ENCODE measurements around the gene EDDM3A. TPM values are rescaled to one million over a fixed set of nuclear protein-coding genes. Genes with fewer than 3 reads are reported as not detected.
"Not testable (repeated sequence)": the region's sequence is repeated elsewhere in the genome, so short reads cannot be mapped to it uniquely, and the experiment has no call there.

The EDDM3A gene
- polyA plus RNA-seq, 1 of the 3 experiments (the other 2 are of a cell fraction): not detected

GRCh38 chr14:20734430-20734806, 11.3 kb upstream of the EDDM3A start:
- Histone ChIP-seq H3K9me2 (no peaks in the 10 kb centered on the region), H3K4me2 (no peak overlapping the region), H3K4me1 (ENCODE audit: control insufficient read depth in 1 of 2, insufficient read depth in 2 of 2, low read depth in 1 of 2, low read length in 1 of 2) (no peaks in the 10 kb centered on the region), H3K79me2 (ENCODE audit: insufficient read depth) (no peaks in the 10 kb centered on the region), H3K27ac (ENCODE audit: low read depth in 2 of 2, low read length in 1 of 2) (no peak overlapping the region), H3F3A (replicated peaks; ENCODE audit: insufficient read depth) (no peaks in the 10 kb centered on the region), H3K9me3 (no peaks in the 10 kb centered on the region), H3K4me3 (ENCODE audit: low read depth in 2 of 2, low read length in 1 of 2) (no peak overlapping the region), H3K27me3 (ENCODE audit: insufficient read depth) (peaks cover 7% of the 10 kb centered on the region; the same call in 1 of the 2 replicates), H2AFZ (ENCODE audit: low read depth) (no peak overlapping the region), H4K20me1 (ENCODE audit: insufficient read depth) (no peaks in the 10 kb centered on the region), H3K9ac (no peak overlapping the region), H3K36me3 (replicated peaks in 1 of 2; ENCODE audit: control insufficient read depth in 1 of 2, insufficient read depth in 2 of 2, low read length in 1 of 2) (no peaks in the 10 kb centered on the region)
- TF ChIP-seq TEAD4 (IDR thresholded peaks at IDR 0.05; ENCODE audit: borderline replicate concordance, insufficient read depth) (no peak), GATA2 (CRISPR knock-in tag; IDR thresholded peaks at IDR 0.05) (no peak), EZH2phosphoT487 (IDR thresholded peaks at IDR 0.05; ENCODE audit: borderline replicate concordance, low read depth) (no peak), TCF12 (IDR thresholded peaks at IDR 0.05) (no peak), USF2 (IDR thresholded peaks at IDR 0.05; ENCODE audit: borderline replicate concordance, low read depth, low read length) (no peak), TAF1 (IDR thresholded peaks at IDR 0.05; ENCODE audit: borderline replicate concordance, low read depth, low read length) (no peak), POLR2AphosphoS5 (IDR thresholded peaks at IDR 0.05; ENCODE audit: low read depth, low read length) (no peak), RCOR1 (IDR thresholded peaks at IDR 0.05; ENCODE audit: low read length) (no peak), EP300 (IDR thresholded peaks at IDR 0.05; ENCODE audit: borderline replicate concordance in 1 of 2, low read depth in 1 of 2, low read length in 1 of 2) (no peak), FOXJ3 (CRISPR knock-in tag; IDR thresholded peaks at IDR 0.05) (no peak), JUND (IDR thresholded peaks at IDR 0.05) (no peak), REST (IDR thresholded peaks at IDR 0.05; ENCODE audit: low read depth, low read length) (no peak), ELF1 (IDR thresholded peaks at IDR 0.05) (no peak), USF1 (IDR thresholded peaks at IDR 0.05; ENCODE audit: borderline replicate concordance, low read depth) (no peak), PBX3 (IDR thresholded peaks at IDR 0.05) (no peak), YY1 (IDR thresholded peaks at IDR 0.05; ENCODE audit: low read depth) (no peak), RFX5 (IDR thresholded peaks at IDR 0.05; ENCODE audit: low read length) (no peak), IRF3 (IDR thresholded peaks at IDR 0.05; ENCODE audit: low read depth, low read length) (no peak)
- ChIA-PET CTCF (no interaction called here), POLR2A (no interaction called here)
- DNase-seq: no peak
- WGBS (ENCODE audit: low lambda C conversion rate): 0% methylated on average over 4 of the region's 4 CpGs

GRCh38 chr14:20738292-20738691, 7.4 kb upstream of the EDDM3A start:
- H3K36me3 ChIP-seq (replicated peaks in 1 of 2; ENCODE audit: control insufficient read depth in 1 of 2, insufficient read depth in 2 of 2, low read length in 1 of 2); DNase-seq; H3K4me3 ChIP-seq (ENCODE audit: low read depth in 2 of 2, low read length in 1 of 2); H4K20me1 ChIP-seq (ENCODE audit: insufficient read depth); H3F3A ChIP-seq (replicated peaks; ENCODE audit: insufficient read depth); POLR2A ChIA-PET; CTCF ChIA-PET; H3K4me1 ChIP-seq (ENCODE audit: control insufficient read depth in 1 of 2, insufficient read depth in 2 of 2, low read depth in 1 of 2, low read length in 1 of 2); H3K9ac ChIP-seq; H3K27ac ChIP-seq (ENCODE audit: low read depth in 2 of 2, low read length in 1 of 2); H3K4me2 ChIP-seq; H3K79me2 ChIP-seq (ENCODE audit: insufficient read depth); H3K27me3 ChIP-seq (ENCODE audit: insufficient read depth); H3K9me3 ChIP-seq; H2AFZ ChIP-seq (ENCODE audit: low read depth); H3K9me2 ChIP-seq: not testable (repeated sequence)
- 2% methylated on average over 7 of the region's 7 CpGs for WGBS (ENCODE audit: low lambda C conversion rate)
